ENCODE measurements around the gene C19orf47.

C19orf47 gene

DNA sequence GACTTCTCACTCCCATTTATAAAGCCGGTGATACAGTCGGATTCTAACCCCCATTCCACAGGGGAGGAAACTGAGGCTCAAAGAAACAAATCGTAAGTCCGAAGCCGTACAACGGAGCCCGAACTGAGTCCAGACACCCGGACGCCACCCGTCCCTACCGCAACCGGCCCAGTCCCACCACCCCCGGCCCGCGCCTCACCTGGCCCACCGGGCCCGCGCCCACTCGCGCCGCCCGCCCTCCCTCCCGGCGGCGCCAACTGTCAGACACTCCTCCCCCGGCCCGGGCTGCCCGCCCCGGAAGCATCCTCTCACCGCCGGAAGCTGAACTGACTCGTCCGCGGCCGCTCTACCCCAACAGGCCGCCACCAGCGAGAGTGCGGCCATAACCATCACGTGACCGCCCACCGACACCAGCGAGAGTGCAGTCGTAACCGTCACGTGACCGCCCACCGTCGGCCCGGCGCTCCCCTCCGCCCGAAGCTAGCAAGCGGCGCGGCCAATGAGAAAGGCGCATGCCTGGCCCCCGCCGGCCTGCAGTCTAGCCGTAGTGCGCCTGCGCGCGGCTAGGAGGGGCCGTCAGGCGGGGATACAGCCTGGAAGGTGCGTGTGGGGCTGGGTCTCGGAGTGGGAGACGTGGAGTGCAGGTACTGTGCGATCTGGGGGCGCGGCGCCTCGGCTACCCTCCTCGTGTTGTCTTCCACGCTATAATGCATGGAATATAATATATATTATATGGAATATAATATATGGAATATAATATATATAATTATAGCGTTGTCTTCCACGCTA lies at the start of gene C19orf47, which contains the start of gene PLD3:
C19orf47 (minus strand) TSS at position 273 of the 789 bp plus-strand sequence. CDS start 6,540 bp downstream, outside the sequence.
PLD3 (plus strand) TSS at position 571 of the 789 bp plus-strand sequence. CDS start 17,789 bp downstream, outside the sequence.
- H3K27me3 Mint-ChIP-seq = peaks cover 4% of the 10 kb centered on the region
- no peaks in the 10 kb centered on the region for H3K9me3 Mint-ChIP-seq
- CTCF ChIA-PET = no interaction called here
- peak; percentile 99 for DNase-seq
- H3K27ac Mint-ChIP-seq = peak within 1 kb of the TSS; percentile 87
- H3K4me1 Mint-ChIP-seq = peaks cover 35% of the 10 kb centered on the region
- peaks cover 5% of the 10 kb centered on the region for H3K36me3 Mint-ChIP-seq
- H3K4me3 Mint-ChIP-seq = peak within 1 kb of the TSS; percentile 80

- Mint-ChIP-seq H3K27me3 (peaks cover 49% of the 10 kb centered on the region), H3K9me3 (no peaks in the 10 kb centered on the region), H3K27ac (no peak overlapping the region), H3K4me1 (peaks cover 15% of the 10 kb centered on the region), H3K36me3 (no peaks in the 10 kb centered on the region), H3K4me3 (no peak overlapping the region)
- DNase-seq = no peak
- CTCF ChIA-PET = no interaction called here
These were observed 49.3 kb upstream of the C19orf47 start for GRCh38 chr19:40397568-40397906.

GRCh38 chr19:40396886-40397567 lies 48.8 kb upstream of the C19orf47 start:
- CTCF ChIA-PET = interaction anchor here (1.0 kb wide), 1 partner anchor 23 kb away, joined by 3 read pairs; no protein-coding TSS in a partner anchor
- no peak for DNase-seq
- Mint-ChIP-seq H3K27me3 (peaks cover 52% of the 10 kb centered on the region), H3K4me3 (no peak overlapping the region), H3K27ac (no peak overlapping the region), H3K9me3 (no peaks in the 10 kb centered on the region), H3K4me1 (peaks cover 15% of the 10 kb centered on the region), H3K36me3 (no peaks in the 10 kb centered on the region)

GRCh38 chr19:40395956-40396355 lies 47.8 kb upstream of the C19orf47 start:
- Mint-ChIP-seq H3K4me1 (peaks cover 15% of the 10 kb centered on the region), H3K4me3 (no peak overlapping the region), H3K36me3 (no peaks in the 10 kb centered on the region), H3K27me3 (peaks cover 46% of the 10 kb centered on the region), H3K27ac (no peak overlapping the region), H3K9me3 (no peaks in the 10 kb centered on the region)
- DNase-seq = no peak
- CTCF ChIA-PET = no interaction called here

GRCh38 chr19:40394816-40395210 lies 46.6 kb upstream of the C19orf47 start:
- peaks cover 40% of the 10 kb centered on the region for H3K27me3 Mint-ChIP-seq
- no peak for DNase-seq
- H3K36me3 Mint-ChIP-seq = no peaks in the 10 kb centered on the region
- H3K4me1 Mint-ChIP-seq = peaks cover 15% of the 10 kb centered on the region
- CTCF ChIA-PET = no interaction called here
- no peaks in the 10 kb centered on the region for H3K9me3 Mint-ChIP-seq
- no peak overlapping the region for H3K27ac Mint-ChIP-seq
- H3K4me3 Mint-ChIP-seq = no peak overlapping the region

DNA sequence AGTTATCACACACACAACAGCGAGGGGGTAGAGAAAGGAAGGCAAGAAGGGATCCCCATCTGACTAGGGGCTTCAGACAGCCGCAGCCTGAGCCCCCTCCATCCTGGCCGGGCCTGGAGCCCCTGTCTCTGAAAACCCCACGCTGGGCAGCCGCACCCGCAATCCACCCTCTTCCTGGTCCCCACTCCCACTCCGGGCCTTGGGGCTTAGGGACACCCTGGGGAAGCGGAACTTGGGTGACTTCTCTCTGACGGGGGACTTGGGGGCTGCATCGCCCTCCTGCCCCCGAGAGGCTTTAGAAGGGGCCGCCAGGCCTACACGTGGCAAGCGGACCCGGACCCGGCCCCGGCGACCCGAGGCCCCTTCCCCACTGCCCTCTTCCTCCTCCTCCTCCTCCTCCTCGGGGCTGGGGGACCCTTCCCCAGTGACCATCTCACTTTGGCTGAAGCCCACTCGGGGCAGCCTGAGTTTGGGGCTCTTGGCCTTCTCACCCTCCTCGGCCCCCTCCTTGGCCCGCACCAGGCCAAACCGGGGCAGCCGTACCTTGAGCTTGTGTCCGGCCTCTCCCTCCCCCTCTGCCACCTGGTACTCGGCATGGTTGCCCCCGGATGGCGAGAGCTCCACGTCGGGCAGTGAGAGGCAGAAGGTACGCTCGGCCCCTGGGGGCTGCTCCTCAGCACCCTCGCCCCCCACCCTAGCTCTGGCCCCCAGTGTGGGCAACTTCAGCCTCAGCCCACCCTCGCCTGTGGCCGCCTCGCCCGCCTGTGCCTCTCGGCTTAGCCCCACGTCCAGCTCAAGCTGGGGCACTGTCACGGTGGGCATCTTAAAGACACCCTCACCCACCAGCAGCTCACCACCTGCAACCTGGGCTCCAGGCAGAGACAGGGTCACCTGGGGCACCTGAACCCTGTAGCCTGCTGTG lies 46.0 kb upstream of the C19orf47 start:
- H3K27me3 Mint-ChIP-seq = peaks cover 34% of the 10 kb centered on the region
- no peak overlapping the region for H3K27ac Mint-ChIP-seq
- no peak for DNase-seq
- H3K4me1 Mint-ChIP-seq = peaks cover 10% of the 10 kb centered on the region
- no peak overlapping the region for H3K4me3 Mint-ChIP-seq
- no peaks in the 10 kb centered on the region for H3K36me3 Mint-ChIP-seq
- no peaks in the 10 kb centered on the region for H3K9me3 Mint-ChIP-seq
- CTCF ChIA-PET = no interaction called here

- Mint-ChIP-seq H3K27me3 (peaks cover 23% of the 10 kb centered on the region), H3K4me3 (no peak overlapping the region), H3K9me3 (no peaks in the 10 kb centered on the region), H3K4me1 (peaks cover under 1% of the 10 kb centered on the region), H3K36me3 (no peaks in the 10 kb centered on the region), H3K27ac (no peak overlapping the region)
- no peak for DNase-seq
- CTCF ChIA-PET = no interaction called here
These were observed 44.8 kb upstream of the C19orf47 start for GRCh38 chr19:40392894-40393517.

DNA sequence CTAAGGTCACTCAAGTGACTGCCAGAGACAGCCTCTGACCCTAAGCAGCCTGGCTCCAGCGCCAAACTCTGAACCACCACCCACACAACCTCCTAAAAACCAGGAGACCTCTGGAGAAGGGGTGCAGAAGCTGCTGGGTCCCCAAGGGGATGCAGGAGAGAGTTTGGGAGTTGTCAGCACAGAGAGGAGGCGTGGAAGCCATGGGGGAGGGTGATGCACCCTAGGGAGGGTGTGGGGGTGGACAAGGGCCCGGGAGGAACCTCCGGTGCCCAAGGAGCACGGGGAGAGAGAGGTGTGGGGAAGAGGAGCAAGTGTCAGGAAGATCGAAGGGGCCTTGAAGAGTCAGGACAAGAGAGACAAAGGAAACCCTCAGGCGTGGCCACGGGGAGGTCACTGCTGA lies 43.9 kb upstream of the C19orf47 start:
- no peaks in the 10 kb centered on the region for H3K4me1 Mint-ChIP-seq
- H3K4me3 Mint-ChIP-seq = no peak overlapping the region
- peaks cover 20% of the 10 kb centered on the region for H3K27me3 Mint-ChIP-seq
- CTCF ChIA-PET = no interaction called here
- H3K9me3 Mint-ChIP-seq = no peaks in the 10 kb centered on the region
- no peaks in the 10 kb centered on the region for H3K36me3 Mint-ChIP-seq
- no peak for DNase-seq
- peak overlapping the region; percentile 29 for H3K27ac Mint-ChIP-seq

DNA sequence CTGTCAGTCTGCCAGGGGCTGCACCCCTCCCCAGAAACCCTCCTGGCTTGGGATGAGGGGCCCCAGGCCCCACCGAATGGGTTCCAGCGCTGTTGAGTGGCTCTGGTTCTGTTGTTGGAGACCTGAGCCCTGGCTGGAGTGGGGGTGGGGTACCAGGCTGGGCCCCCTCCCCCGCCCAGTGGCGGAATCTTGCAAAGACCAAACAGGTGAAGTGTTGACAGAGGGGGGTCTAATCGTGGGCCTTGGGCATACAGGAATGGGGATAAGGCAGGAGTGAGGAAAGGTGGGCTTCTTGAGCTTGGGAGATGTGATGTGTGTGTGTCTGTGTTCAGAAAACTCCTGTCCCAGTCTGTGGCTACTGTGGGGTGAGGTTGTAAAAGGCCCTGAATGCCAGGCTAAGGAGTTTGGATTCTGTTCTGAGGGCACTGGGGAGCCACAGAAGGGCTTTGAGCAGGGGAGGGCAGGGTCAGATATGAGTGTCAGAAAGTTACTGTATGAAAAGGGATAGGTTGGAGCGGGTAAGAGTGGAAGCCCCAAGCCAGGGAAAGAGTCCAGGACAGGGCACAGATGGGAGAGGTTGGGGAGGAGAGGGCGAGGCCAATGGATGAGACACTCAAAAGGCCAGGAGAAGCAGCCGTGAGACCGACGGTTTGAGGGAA lies 42.0 kb upstream of the C19orf47 start, which contains the start of gene HIPK4:
HIPK4 (minus strand) TSS at position 98 of the 659 bp plus-strand sequence. CDS start 279 bp downstream, outside the sequence.
- H3K27me3 Mint-ChIP-seq = peaks cover 19% of the 10 kb centered on the region
- no peak within 1 kb of the TSS for H3K4me3 Mint-ChIP-seq
- CTCF ChIA-PET = no interaction called here
- no peaks in the 10 kb centered on the region for H3K4me1 Mint-ChIP-seq
- no peak for DNase-seq
- H3K36me3 Mint-ChIP-seq = no peaks in the 10 kb centered on the region
- H3K27ac Mint-ChIP-seq = no peak within 1 kb of the TSS
- H3K9me3 Mint-ChIP-seq = no peaks in the 10 kb centered on the region

- H3K9me3 Mint-ChIP-seq = no peaks in the 10 kb centered on the region
- no peak for DNase-seq
- no peaks in the 10 kb centered on the region for H3K36me3 Mint-ChIP-seq
- H3K4me1 Mint-ChIP-seq = no peaks in the 10 kb centered on the region
- H3K27me3 Mint-ChIP-seq = peaks cover 24% of the 10 kb centered on the region
- CTCF ChIA-PET = no interaction called here
- H3K27ac Mint-ChIP-seq = no peak overlapping the region
- no peak overlapping the region for H3K4me3 Mint-ChIP-seq
These were observed 41.3 kb upstream of the C19orf47 start for GRCh38 chr19:40389404-40390083.

GRCh38 chr19:40388481-40388880 lies 40.3 kb upstream of the C19orf47 start:
- Mint-ChIP-seq H3K9me3 (no peaks in the 10 kb centered on the region), H3K4me3 (no peak overlapping the region), H3K4me1 (no peaks in the 10 kb centered on the region), H3K27ac (no peak overlapping the region), H3K36me3 (no peaks in the 10 kb centered on the region), H3K27me3 (peaks cover 24% of the 10 kb centered on the region)
- no peak for DNase-seq
- CTCF ChIA-PET = no interaction called here

- no peak for DNase-seq
- CTCF ChIA-PET = no interaction called here
- H3K36me3 Mint-ChIP-seq = no peaks in the 10 kb centered on the region
- H3K27ac Mint-ChIP-seq = no peak overlapping the region
- no peaks in the 10 kb centered on the region for H3K9me3 Mint-ChIP-seq
- no peaks in the 10 kb centered on the region for H3K4me1 Mint-ChIP-seq
- no peak overlapping the region for H3K4me3 Mint-ChIP-seq
- peaks cover 18% of the 10 kb centered on the region for H3K27me3 Mint-ChIP-seq
These were observed 39.0 kb upstream of the C19orf47 start for GRCh38 chr19:40387155-40387554.

- H3K4me3 Mint-ChIP-seq = no peak overlapping the region
- no peaks in the 10 kb centered on the region for H3K36me3 Mint-ChIP-seq
- DNase-seq = no peak
- no peaks in the 10 kb centered on the region for H3K9me3 Mint-ChIP-seq
- H3K27ac Mint-ChIP-seq = no peak overlapping the region
- H3K27me3 Mint-ChIP-seq = peaks cover 18% of the 10 kb centered on the region
- CTCF ChIA-PET = no interaction called here
- H3K4me1 Mint-ChIP-seq = no peaks in the 10 kb centered on the region
These were observed 35.6 kb upstream of the C19orf47 start for GRCh38 chr19:40383668-40384248.
